ENCODE data around the gene ARHGEF25.
"Not testable (repeated sequence)": the region's sequence is repeated elsewhere in the genome, so short reads cannot be mapped to it uniquely, and the experiment has no call there.

ARHGEF25 gene

DNA sequence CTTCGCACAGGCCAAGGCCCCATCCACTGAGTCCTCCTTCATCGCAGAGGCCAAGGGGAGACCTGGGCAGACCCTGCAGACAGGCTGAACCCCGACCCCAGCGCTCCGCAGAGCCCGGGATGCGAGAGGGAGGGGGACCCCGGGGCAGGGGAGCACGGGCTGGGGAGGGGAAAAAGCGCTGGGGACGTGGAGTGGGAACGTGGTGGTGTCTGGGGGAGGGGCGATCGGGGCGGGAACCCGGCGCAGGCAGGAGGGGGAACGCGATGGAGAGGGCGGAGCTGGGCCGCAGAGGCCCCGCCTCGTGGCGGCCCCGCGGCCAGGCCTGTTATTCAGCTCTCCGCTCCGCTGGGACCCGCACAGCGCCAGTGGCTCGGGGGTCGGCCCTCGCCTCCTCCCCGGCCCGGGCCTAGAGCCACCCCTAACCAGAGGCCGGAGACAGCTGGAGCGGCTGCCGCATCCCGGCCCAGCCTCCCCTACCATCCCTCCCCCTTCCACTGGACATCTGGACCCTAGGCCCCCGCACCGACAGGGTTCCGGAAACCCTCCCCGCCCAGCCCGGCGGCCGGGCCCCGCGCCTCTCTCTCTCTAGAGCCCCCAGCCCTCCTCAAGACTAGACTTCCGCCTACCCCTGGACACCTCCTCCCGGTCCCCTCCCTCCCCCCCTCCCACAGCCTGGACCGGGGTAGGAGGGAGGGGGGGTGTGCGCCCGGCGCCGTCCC lies at the start of gene ARHGEF25:
TSS of gene ARHGEF25 (plus strand) at position 328 of the 719 bp plus-strand sequence. CDS start 460 bp downstream, outside the sequence.
- TF ChIP-seq, protein P1, sequence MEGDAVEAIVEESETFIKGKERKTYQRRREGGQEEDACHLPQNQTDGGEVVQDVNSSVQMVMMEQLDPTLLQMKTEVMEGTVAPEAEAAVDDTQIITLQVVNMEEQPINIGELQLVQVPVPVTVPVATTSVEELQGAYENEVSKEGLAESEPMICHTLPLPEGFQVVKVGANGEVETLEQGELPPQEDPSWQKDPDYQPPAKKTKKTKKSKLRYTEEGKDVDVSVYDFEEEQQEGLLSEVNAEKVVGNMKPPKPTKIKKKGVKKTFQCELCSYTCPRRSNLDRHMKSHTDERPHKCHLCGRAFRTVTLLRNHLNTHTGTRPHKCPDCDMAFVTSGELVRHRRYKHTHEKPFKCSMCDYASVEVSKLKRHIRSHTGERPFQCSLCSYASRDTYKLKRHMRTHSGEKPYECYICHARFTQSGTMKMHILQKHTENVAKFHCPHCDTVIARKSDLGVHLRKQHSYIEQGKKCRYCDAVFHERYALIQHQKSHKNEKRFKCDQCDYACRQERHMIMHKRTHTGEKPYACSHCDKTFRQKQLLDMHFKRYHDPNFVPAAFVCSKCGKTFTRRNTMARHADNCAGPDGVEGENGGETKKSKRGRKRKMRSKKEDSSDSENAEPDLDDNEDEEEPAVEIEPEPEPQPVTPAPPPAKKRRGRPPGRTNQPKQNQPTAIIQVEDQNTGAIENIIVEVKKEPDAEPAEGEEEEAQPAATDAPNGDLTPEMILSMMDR (IDR thresholded peaks at IDR 0.05; ENCODE audit: extremely low read depth, missing control alignments): no peak
- peak; percentile 92 for DNase-seq (ENCODE audit: low spot score)

GRCh38 chr12:57563358-57563757 lies 47.9 kb upstream of the ARHGEF25 start:
- TF ChIP-seq, protein P1 (IDR thresholded peaks at IDR 0.05; ENCODE audit: extremely low read depth, missing control alignments): no peak
- DNase-seq (ENCODE audit: low spot score): no peak

DNA sequence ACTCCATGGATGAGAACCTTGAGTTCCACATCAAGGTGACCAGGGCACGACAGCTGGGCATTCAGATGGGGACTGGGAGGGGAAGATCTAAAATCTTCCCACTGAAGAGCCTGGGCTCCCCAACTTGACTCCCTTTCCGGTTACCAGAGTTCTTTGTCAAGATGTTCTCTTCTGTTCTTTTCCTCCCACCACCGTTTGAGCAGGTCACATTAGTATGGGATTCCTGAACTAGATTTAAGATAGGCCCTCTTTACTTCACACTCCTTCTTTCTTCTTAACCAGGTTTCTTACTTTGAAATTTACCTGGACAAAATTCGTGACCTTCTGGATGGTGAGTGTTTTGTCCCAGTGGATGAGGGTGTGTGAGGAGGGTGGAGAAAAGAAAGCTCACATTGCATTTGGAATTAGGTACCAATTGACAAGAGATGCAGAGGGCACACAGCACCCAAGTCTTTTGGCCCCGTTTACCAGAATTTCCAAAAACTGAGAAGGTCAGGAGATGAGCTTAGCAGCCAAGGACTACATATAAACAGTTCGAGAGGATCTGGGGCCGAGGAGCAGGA lies 47.0 kb upstream of the ARHGEF25 start:
- TF ChIP-seq, protein P1 (IDR thresholded peaks at IDR 0.05; ENCODE audit: extremely low read depth, missing control alignments): no peak
- DNase-seq (ENCODE audit: low spot score): no peak

DNA sequence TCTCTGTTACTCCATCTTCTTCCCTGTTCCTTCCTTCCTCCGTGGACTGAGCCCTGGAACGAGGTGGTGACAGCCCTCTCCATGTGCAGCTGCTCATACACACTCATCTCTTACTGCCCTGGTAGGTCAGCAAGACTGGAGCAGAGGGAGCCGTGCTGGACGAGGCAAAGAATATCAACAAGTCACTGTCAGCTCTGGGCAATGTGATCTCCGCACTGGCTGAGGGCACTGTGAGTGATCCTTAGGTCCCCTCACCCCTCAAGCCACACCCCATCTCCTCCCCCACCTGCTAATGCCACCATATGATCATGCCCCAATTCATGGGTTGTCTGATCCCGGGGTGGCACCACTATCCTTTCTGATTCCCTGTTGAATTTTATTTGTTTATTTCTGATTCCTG lies 42.4 kb upstream of the ARHGEF25 start:
- TF ChIP-seq, protein P1 (IDR thresholded peaks at IDR 0.05; ENCODE audit: extremely low read depth, missing control alignments): no peak
- DNase-seq (ENCODE audit: low spot score): no peak

GRCh38 chr12:57569858-57570257 lies 41.4 kb upstream of the ARHGEF25 start:
- no peak for DNase-seq (ENCODE audit: low spot score)
- TF ChIP-seq, protein P1 (IDR thresholded peaks at IDR 0.05; ENCODE audit: extremely low read depth, missing control alignments): no peak

- DNase-seq (ENCODE audit: low spot score): not testable (repeated sequence)
Measured at GRCh38 chr12:57570438-57570837, 40.8 kb upstream of the ARHGEF25 start.

DNA sequence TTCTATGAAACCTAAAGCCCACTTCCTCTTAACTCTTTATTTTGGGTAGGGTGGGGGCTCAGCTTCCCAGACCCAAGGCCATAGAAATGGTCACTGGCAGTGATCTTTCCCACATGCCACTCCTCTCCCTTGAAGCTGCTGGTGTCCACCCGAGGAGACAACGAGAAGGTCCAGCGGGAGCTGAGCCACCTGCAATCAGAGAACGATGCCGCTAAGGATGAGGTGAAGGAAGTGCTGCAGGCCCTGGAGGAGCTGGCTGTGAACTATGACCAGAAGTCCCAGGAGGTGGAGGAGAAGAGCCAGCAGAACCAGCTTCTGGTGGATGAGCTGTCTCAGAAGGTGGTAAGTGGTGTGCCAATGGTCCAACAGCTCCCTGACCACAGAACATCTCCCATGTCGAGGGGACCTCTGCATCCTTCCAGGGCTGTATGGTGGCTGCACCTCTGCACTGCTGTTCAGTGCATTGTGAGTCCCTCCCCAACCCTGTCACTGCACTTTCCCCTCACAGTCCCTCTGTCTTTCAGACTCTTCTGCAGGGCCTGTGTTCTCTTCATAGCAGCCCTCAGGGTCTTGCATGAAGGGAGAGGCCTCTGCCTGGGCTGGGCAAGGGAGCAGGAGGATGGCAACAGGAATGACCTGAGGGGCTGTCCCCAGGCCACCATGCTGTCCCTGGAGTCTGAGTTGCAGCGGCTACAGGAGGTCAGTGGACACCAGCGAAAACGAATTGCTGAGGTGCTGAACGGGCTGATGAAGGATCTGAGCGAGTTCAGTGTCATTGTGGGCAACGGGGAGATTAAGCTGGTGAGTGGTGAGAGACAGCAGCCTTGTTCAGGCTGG lies 39.1 kb upstream of the ARHGEF25 start:
- TF ChIP-seq, protein P1 (IDR thresholded peaks at IDR 0.05; ENCODE audit: extremely low read depth, missing control alignments): no peak
- no peak for DNase-seq (ENCODE audit: low spot score)

Data from GM20000 (cell line).